HEK293 (cell line): Measurements from ENCODE around the gene HLA-E.

Source experiments
- CTCF ChIA-PET: fragments of 350-600 bp; formaldehyde crosslinking; extraction: SDS; loops from one replicate; lab custom pipeline; 2021; ENCODE audit warnings: antibody characterized with exemption; lab: Yijun Ruan, JAX
- POLR2A ChIA-PET: fragments of 300-600 bp; formaldehyde crosslinking; extraction: SDS; loops from one replicate; lab custom pipeline; 2020; ENCODE audit warnings: antibody characterized with exemption, inconsistent platforms; lab: Yijun Ruan, JAX
- H3K27ac ChIP-seq: fragments of 200-500 bp; sonication (Bioruptor generic); 2 replicates; pipeline ENCODE4 v1.5.1; 2014; ENCODE audit warnings: low read depth, low read length, control low read depth, inconsistent platforms; ENCODE audit errors: extremely low read depth
- H3K36me3 ChIP-seq, 2 experiments: fragments of 200-500 bp in 1 of 2; sonication (Bioruptor generic) in 1 of 2; 1 replicate in 1 of 2; 2 replicates in 1 of 2; pipeline ENCODE4 v1.5.1; 2014 to 2017; ENCODE audit warnings: inconsistent platforms in 2 of 2, low read length in 2 of 2; ENCODE audit not compliant: control insufficient read depth in 2 of 2, insufficient read depth in 1 of 2
- H3K4me1 ChIP-seq: fragments of 200-500 bp; sonication (Bioruptor generic); 2 replicates; pipeline ENCODE4 v1.5.1; 2014; ENCODE audit warnings: mild to moderate bottlenecking, low read length, inconsistent platforms; ENCODE audit not compliant: control insufficient read depth, insufficient read depth
- H3K4me3 ChIP-seq: 2 replicates; pipeline ENCODE4 v1.5.1; 2011; ENCODE audit warnings: low read depth, mild to moderate bottlenecking, control low read depth, low read length, moderate library complexity
- H3K9me3 ChIP-seq: fragments of 200-500 bp; sonication (Bioruptor generic); 2 replicates; pipeline ENCODE4 v1.5.1; 2014; ENCODE audit warnings: low read depth, low read length, inconsistent platforms; ENCODE audit not compliant: control insufficient read depth, insufficient read depth
- HOXD13 ChIP-seq: sonication (generic); formaldehyde crosslinking; IDR thresholded peaks from 2 replicates; pipeline ENCODE4 v1.8.0; 2022; ENCODE audit warnings: missing genetic modification reagents, borderline replicate concordance
- INSM2 ChIP-seq: fragments of 450-650 bp; formaldehyde crosslinking; IDR thresholded peaks from 2 replicates; pipeline ENCODE4 v1.5.1; 2016; ENCODE audit warnings: missing biosample characterization, missing genetic modification characterization
- KLF16 ChIP-seq: fragments of 450-650 bp; formaldehyde crosslinking; IDR thresholded peaks from 2 replicates; pipeline ENCODE4 v1.5.1; 2017; ENCODE audit warnings: missing biosample characterization, missing genetic modification characterization
- SETDB1 ChIP-seq: IDR thresholded peaks from one replicate; pipeline ENCODE4 v1.6.1; 2017; ENCODE audit warnings: mild to moderate bottlenecking, low read length, moderate library complexity, mixed read lengths; ENCODE audit not compliant: insufficient read length
- SP3 ChIP-seq: fragments of 450-650 bp; formaldehyde crosslinking; IDR thresholded peaks from 2 replicates; pipeline ENCODE4 v1.5.1; 2016; ENCODE audit warnings: missing biosample characterization, missing genetic modification characterization
- YY2 ChIP-seq: fragments of 450-650 bp; formaldehyde crosslinking; IDR thresholded peaks from 2 replicates; pipeline ENCODE4 v1.5.1; 2016; ENCODE audit warnings: missing biosample characterization, missing genetic modification characterization
- ZNF10 ChIP-seq: fragments of 450-650 bp; formaldehyde crosslinking; IDR thresholded peaks from 2 replicates; pipeline ENCODE4 v1.5.1; 2017; ENCODE audit warnings: missing biosample characterization, missing genetic modification characterization
- ZNF121 ChIP-seq: fragments of 450-650 bp; formaldehyde crosslinking; IDR thresholded peaks from 2 replicates; pipeline ENCODE4 v1.5.1; 2016; ENCODE audit warnings: missing biosample characterization, missing genetic modification characterization
- ZNF146 ChIP-seq: fragments of 450-650 bp; formaldehyde crosslinking; IDR thresholded peaks from 2 replicates; pipeline ENCODE4 v1.5.1; 2016; ENCODE audit warnings: missing biosample characterization, missing genetic modification characterization
- ZNF157 ChIP-seq: fragments of 450-650 bp; formaldehyde crosslinking; IDR thresholded peaks from 2 replicates; pipeline ENCODE4 v1.5.1; 2016; ENCODE audit warnings: missing biosample characterization, missing genetic modification characterization
- ZNF174 ChIP-seq: fragments of 450-650 bp; formaldehyde crosslinking; IDR thresholded peaks from 2 replicates; pipeline ENCODE4 v1.5.0; 2017; ENCODE audit warnings: missing biosample characterization, mild to moderate bottlenecking, missing genetic modification characterization
- ZNF211 ChIP-seq: fragments of 450-650 bp; formaldehyde crosslinking; IDR thresholded peaks from 2 replicates; pipeline ENCODE4 v1.5.1; 2016; ENCODE audit warnings: low read depth, missing biosample characterization, missing genetic modification characterization
- ZNF366 ChIP-seq: fragments of 450-650 bp; formaldehyde crosslinking; conservative IDR thresholded peaks from 2 replicates; pipeline ENCODE4 v1.5.1; 2016; ENCODE audit warnings: missing biosample characterization, missing genetic modification characterization
- ZNF416 ChIP-seq: fragments of 450-650 bp; formaldehyde crosslinking; IDR thresholded peaks from 2 replicates; pipeline ENCODE4 v1.5.1; 2016; ENCODE audit warnings: missing biosample characterization, missing genetic modification characterization
- ZNF449 ChIP-seq: fragments of 450-650 bp; formaldehyde crosslinking; IDR thresholded peaks from 2 replicates; pipeline ENCODE4 v1.5.1; 2017; ENCODE audit warnings: missing biosample characterization, mild to moderate bottlenecking, missing genetic modification characterization, moderate library complexity
- ZNF473 ChIP-seq: fragments of 450-650 bp; formaldehyde crosslinking; IDR thresholded peaks from 2 replicates; pipeline ENCODE4 v1.5.1; 2017; ENCODE audit warnings: missing biosample characterization, missing genetic modification characterization
- ZNF514 ChIP-seq: fragments of 450-650 bp; formaldehyde crosslinking; IDR thresholded peaks from 2 replicates; pipeline ENCODE4 v1.5.1; 2016; ENCODE audit warnings: missing biosample characterization, missing genetic modification characterization
- ZNF521 ChIP-seq: fragments of 450-650 bp; formaldehyde crosslinking; IDR thresholded peaks from 2 replicates; pipeline ENCODE4 v1.5.1; 2017; ENCODE audit warnings: missing biosample characterization, mild to moderate bottlenecking, missing genetic modification characterization
- ZNF529 ChIP-seq: fragments of 450-650 bp; formaldehyde crosslinking; IDR thresholded peaks from 2 replicates; pipeline ENCODE4 v1.5.1; 2017; ENCODE audit warnings: missing genetic modification characterization, missing biosample characterization; ENCODE audit not compliant: insufficient replicate concordance
- ZNF560 ChIP-seq: fragments of 450-650 bp; formaldehyde crosslinking; IDR thresholded peaks from 2 replicates; pipeline ENCODE4 v1.5.1; 2017; ENCODE audit warnings: missing biosample characterization, missing genetic modification characterization, borderline replicate concordance
- ZNF596 ChIP-seq: fragments of 450-650 bp; IDR thresholded peaks from 2 replicates; pipeline ENCODE4 v1.5.0; 2018; ENCODE audit warnings: missing biosample characterization, mild to moderate bottlenecking, missing genetic modification characterization, moderate library complexity
- ZNF670 ChIP-seq: fragments of 450-650 bp; formaldehyde crosslinking; IDR thresholded peaks from 2 replicates; pipeline ENCODE4 v1.5.1; 2016; ENCODE audit warnings: missing biosample characterization, missing genetic modification characterization, low read depth
- ZNF768 ChIP-seq: fragments of 450-650 bp; formaldehyde crosslinking; IDR thresholded peaks from 2 replicates; pipeline ENCODE4 v1.5.1; 2018; ENCODE audit warnings: missing biosample characterization, mild to moderate bottlenecking, missing genetic modification characterization
- ZNF791 ChIP-seq: fragments of 450-650 bp; formaldehyde crosslinking; IDR thresholded peaks from 2 replicates; pipeline ENCODE4 v1.5.1; 2016; ENCODE audit warnings: missing biosample characterization, missing genetic modification characterization
- ZNF843 ChIP-seq: fragments of 450-650 bp; formaldehyde crosslinking; IDR thresholded peaks from 2 replicates; pipeline ENCODE4 v1.5.1; 2016; ENCODE audit warnings: missing biosample characterization, missing genetic modification characterization
- ZSCAN4 ChIP-seq: fragments of 450-650 bp; formaldehyde crosslinking; IDR thresholded peaks from 2 replicates; pipeline ENCODE4 v1.5.1; 2017; ENCODE audit warnings: missing biosample characterization, missing genetic modification characterization
- ZSCAN5A ChIP-seq: fragments of 450-650 bp; formaldehyde crosslinking; IDR thresholded peaks from 2 replicates; pipeline ENCODE4 v1.5.1; 2016; ENCODE audit warnings: missing biosample characterization, missing genetic modification characterization
- TF ChIP-seq, protein P1 (sequence below): fragments of 450-650 bp; formaldehyde crosslinking; IDR thresholded peaks from 2 replicates; pipeline ENCODE4 v1.5.1; 2016; ENCODE audit warnings: missing biosample characterization, missing genetic modification characterization

HLA-E gene

DNA sequence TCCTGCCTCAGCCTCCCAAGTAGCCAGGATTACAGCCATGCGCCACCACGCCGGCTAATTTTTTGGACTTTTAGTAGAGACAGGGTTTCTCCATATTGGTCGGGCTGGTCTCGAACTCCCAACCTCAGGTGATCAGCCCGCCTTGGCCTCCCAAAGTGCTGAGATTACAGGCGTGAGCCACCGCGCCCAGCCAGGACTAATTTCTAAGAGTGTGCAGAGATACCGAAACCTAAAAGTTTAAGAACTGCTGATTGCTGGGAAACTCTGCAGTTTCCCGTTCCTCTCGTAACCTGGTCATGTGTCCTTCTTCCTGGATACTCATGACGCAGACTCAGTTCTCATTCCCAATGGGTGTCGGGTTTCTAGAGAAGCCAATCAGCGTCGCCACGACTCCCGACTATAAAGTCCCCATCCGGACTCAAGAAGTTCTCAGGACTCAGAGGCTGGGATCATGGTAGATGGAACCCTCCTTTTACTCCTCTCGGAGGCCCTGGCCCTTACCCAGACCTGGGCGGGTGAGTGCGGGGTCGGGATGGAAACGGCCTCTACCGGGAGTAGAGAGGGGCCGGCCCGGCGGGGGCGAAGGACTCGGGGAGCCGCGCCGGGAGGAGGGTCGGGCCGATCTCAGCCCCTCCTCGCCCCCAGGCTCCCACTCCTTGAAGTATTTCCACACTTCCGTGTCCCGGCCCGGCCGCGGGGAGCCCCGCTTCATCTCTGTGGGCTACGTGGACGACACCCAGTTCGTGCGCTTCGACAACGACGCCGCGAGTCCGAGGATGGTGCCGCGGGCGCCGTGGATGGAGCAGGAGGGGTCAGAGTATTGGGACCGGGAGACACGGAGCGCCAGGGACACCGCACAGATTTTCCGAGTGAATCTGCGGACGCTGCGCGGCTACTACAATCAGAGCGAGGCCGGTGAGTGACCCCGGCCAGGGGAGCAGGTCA is at the start of gene HLA-E:
Gene HLA-E (plus strand): TSS at position 429 of the 945 bp plus-strand sequence. CDS start 23 bp downstream, at position 452.
- peaks cover 21 to 41% of the 10 kb centered on the region in 2 experiments; a peak in 2 of 3 replicates for H3K36me3 ChIP-seq
- peak within 1 kb of the TSS; percentile 80 for H3K27ac ChIP-seq
- POLR2A ChIA-PET, result interaction anchor here (0.7 to 1.7 kb wide), 7 partner anchors 11 to 182 kb away, joined by 3 to 11 read pairs (median 4); partner anchors contain the start of gene ABCF1
- H3K4me1 ChIP-seq, result no peaks in the 10 kb centered on the region
- CTCF ChIA-PET, result interaction anchor here (0.6 to 10.3 kb wide), 3 partner anchors 52 to 55 kb away, joined by 3 to 324 read pairs (median 15); no protein-coding TSS in a partner anchor
- H3K9me3 ChIP-seq, result no peaks in the 10 kb centered on the region
- peak within 1 kb of the TSS; percentile 78 for H3K4me3 ChIP-seq
- no peak for TF ChIP-seq ZNF521
- no peak for TF ChIP-seq ZNF670 (tag by site-specific recombination)
- no peak for TF ChIP-seq YY2 (tag by site-specific recombination)
- no peak for TF ChIP-seq ZNF529
- no peak for TF ChIP-seq KLF16 (tag by site-specific recombination)
- TF ChIP-seq ZNF416 (tag by site-specific recombination), result no peak; the same call in 1 of the 2 replicates
- no peak for TF ChIP-seq ZNF560 (tag by site-specific recombination)
- TF ChIP-seq SP3 (tag by site-specific recombination), result no peak; the same call in 1 of the 2 replicates
- no peak for TF ChIP-seq ZSCAN4
- TF ChIP-seq ZSCAN5A (tag by site-specific recombination), result 0 out of 2 replicates have a peak, but pooled peaks have one; percentile 39
- no peak for TF ChIP-seq ZNF791 (tag by site-specific recombination)
- TF ChIP-seq ZNF146 (tag by site-specific recombination), result no peak
- no peak for TF ChIP-seq INSM2 (tag by site-specific recombination)
- TF ChIP-seq ZNF596 (tag by site-specific recombination), result peak; percentile 66
- TF ChIP-seq ZNF157, result no peak
- TF ChIP-seq SETDB1, result peak; percentile 57
- no peak for TF ChIP-seq ZNF10 (tag by site-specific recombination)
- no peak for TF ChIP-seq HOXD13
- TF ChIP-seq, protein P1, sequence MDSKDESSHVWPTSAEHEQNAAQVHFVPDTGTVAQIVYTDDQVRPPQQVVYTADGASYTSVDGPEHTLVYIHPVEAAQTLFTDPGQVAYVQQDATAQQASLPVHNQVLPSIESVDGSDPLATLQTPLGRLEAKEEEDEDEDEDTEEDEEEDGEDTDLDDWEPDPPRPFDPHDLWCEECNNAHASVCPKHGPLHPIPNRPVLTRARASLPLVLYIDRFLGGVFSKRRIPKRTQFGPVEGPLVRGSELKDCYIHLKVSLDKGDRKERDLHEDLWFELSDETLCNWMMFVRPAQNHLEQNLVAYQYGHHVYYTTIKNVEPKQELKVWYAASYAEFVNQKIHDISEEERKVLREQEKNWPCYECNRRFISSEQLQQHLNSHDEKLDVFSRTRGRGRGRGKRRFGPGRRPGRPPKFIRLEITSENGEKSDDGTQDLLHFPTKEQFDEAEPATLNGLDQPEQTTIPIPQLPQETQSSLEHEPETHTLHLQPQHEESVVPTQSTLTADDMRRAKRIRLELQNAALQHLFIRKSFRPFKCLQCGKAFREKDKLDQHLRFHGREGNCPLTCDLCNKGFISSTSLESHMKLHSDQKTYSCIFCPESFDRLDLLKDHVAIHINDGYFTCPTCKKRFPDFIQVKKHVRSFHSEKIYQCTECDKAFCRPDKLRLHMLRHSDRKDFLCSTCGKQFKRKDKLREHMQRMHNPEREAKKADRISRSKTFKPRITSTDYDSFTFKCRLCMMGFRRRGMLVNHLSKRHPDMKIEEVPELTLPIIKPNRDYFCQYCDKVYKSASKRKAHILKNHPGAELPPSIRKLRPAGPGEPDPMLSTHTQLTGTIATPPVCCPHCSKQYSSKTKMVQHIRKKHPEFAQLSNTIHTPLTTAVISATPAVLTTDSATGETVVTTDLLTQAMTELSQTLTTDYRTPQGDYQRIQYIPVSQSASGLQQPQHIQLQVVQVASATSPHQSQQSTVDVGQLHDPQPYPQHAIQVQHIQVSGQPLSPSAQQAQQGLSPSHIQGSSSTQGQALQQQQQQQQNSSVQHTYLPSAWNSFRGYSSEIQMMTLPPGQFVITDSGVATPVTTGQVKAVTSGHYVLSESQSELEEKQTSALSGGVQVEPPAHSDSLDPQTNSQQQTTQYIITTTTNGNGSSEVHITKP, result peak; percentile 4; the same call in 1 of the 2 replicates
- no peak for TF ChIP-seq ZNF843 (tag by site-specific recombination)
- peak; percentile 44; the same call in 1 of the 2 replicates for TF ChIP-seq ZNF768
- TF ChIP-seq ZNF366 (tag by site-specific recombination), result no peak
- TF ChIP-seq ZNF121 (tag by site-specific recombination), result 0 out of 2 replicates have a peak, but pooled peaks have one; percentile 16
- no peak for TF ChIP-seq ZNF174 (tag by site-specific recombination)
- no peak for TF ChIP-seq ZNF211 (tag by site-specific recombination)
- no peak for TF ChIP-seq ZNF473 (tag by site-specific recombination)
- TF ChIP-seq ZNF514, result no peak
- peak; percentile 80 for TF ChIP-seq ZNF449 (tag by site-specific recombination)
